DMS53 treated with DMSO at 0.1 percent for 48 hours (cell line): ENCODE results near the gene COX8A.

ENCODE experiments used
- DNase-seq: peaks from one replicate; lab custom pipeline; 2025; ENCODE audit not compliant: unreplicated experiment; lab: John Stamatoyannopoulos, UW

Gene COX8A

DNA sequence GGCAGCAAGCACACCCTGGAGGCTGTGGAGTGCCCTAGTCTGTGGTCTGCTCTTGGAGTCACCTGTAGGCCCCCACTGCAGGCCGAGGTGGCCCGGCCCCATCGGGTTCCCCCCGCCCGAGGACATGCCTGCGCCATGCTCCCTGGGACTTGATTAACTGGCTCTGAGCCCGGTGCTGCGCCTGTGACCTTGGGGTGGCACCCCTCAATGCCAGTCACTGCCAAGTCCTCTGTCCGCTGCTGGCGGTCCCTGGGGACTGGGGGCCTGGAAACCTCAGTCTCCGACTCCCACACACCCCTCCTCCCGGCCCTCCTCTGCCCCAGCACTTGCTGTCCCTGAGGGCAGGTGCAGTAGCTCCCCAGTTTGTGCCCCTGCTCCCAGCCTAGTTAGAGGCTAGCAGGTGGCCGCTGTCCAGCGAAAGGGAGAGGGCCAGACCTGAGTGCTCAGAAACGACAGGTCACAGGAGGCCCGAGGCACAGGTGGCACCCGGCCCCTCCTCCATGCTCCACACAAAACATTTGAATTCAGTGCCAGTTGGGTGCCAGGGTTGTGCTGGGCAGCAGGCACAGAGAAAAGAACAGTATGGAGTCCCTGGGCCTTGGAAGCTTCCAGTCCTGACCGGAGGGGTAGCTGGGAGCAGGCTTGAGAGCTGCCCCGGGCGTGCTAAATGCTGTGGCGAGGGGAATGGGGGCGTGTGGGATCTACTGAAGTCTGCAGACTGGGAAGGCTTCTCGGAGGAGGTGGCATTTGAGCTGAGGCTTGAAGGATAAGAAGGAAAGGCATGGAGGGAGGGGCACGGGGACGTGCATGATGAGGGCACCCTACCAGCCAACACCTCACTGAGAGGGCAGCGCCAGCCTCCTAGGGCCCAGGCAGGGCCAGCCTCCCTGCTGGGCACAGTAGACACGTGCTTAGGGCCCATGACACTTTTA lies 45.0 kb downstream of the COX8A start:
- no peak for DNase-seq

DNA sequence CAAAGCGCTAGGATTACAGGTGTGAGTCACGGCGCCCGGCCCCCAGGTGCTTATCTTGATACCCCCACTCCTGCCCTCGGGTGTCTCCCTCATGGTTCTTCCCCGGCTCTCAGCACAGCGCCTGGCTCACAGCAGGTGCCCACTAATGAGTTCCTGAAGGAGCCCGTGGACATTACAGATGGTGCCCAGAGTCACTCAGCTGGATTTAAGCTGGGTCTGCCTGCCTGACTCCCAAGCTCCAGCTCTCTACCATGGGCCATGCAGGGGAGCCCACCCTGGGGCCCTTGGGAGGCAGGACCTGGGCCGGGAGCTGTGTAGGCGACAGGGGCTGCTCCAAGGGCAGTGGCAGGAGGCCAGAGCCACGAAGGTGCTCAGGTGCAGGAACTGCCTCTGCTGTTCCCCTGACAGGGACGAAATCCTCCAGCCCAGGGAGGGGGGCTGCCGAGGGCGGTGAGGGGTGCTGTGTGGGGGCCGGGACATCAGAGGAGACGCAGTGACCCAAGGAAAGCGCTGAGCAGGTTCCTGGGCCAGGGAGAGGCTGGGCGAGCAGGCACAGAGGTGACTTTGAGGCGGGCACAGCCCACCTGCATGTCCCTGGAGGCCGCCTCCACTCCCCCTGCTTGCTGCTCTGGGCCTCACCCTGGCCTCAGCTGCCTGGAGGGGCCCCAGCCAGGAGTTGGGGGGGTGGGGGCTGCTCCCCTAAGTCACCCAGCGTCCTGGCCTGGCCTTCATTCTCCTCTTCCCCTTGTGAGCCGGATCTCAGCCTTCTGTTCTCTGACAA lies 46.7 kb downstream of the COX8A start:
- no peak for DNase-seq

DNA sequence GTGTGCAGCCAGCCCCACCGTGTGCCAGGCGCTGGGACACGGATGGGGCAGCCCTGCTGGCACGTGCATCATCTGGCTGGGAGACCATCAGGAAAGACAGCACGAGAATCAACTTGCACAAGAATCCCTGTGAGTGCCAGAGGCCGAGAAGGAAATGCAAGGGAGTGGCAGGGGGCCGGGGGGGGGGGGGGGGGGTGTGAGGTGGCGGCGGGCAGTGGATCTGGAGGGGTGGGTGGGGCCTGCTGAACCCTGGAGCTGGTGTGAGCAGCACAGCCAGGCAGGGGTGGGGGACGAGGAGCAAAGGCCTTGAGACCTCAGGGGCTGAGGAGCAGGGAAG lies 47.3 kb downstream of the COX8A start:
- no peak for DNase-seq

DNA sequence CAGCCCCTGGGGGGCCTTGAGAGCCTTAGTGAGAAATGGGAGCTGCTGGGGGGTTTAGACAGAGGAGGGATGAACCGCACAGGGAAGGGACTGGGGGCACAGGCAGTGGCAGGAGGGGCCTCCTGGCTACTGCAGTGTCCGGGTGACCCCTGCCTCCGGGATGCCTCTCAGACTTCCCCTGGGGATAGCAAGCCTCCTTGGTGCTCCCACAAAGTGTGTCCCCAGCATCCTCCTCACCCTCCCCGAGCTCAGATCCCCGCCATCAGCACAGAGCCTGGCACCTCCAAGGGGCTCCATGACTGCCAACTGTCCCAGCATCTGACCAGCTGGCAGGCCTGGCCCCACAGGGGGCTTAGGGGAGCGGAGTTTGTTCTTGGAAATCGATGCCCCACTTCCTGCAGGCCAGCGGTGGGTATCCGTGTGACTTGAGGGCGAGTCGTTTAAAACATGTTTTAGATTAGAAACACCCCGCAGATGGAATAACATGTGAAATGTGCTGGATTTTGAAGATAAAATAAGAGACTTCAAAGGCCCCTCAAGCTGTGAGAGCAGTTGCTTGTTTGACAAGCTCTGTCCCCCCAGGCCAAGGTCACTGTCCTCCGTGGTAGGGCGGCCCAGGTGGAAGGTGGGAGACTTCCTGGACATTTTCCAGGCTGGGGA lies 47.8 kb downstream of the COX8A start:
- no peak for DNase-seq

- no peak for DNase-seq
Observed at GRCh38 chr11:64023712-64024710, 49.6 kb downstream of the COX8A start.

DNA sequence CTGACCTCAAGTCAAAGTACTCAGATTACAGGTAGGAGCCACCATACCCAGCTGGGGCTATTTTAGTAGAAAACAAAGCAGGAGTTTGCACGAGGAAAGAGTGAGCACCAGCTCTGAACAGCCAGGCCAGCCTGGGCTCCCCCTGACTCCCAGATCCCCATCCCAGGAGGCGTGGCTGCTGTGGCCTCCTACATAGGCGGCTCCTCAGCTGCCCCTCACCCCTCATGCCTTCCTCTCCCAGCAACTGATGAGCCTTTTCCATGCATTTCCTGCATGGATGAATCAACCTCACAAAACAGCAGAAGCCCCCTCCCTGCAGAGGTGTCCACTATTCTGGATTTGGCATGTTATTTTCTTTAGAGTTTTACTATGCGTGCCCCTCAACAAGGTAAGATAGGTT lies 50.8 kb downstream of the COX8A start:
- DNase-seq: no peak
